Measurements from ENCODE around the gene UBE2L5. TPM values are rescaled to one million over a fixed set of nuclear protein-coding genes. Genes with fewer than 3 reads are reported as not detected.

UBE2L5 gene
- total and polyA plus RNA-seq, 2 experiments from 2014 or later: not detected

DNA sequence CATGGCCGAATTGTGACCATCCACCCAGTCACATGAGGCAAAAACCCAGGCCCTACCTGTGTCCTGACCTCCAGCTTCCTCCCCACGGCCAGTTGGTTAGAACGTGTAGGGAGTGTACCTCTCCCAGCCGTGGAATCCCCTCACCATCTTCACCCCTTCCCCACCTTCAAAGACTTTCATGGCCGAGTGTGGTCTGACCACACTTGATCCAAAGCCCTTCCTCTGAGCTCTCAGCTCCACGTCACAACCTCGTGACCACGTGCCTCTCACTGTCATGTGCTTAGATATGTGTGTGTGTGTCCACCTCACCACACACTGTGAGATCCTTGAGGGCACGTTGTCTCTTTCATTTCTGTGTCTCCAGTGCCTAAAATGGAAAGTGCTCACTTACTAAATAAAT, 48.6 kb upstream of the UBE2L5 start (continued):
- TF ChIP-seq, protein P1, sequence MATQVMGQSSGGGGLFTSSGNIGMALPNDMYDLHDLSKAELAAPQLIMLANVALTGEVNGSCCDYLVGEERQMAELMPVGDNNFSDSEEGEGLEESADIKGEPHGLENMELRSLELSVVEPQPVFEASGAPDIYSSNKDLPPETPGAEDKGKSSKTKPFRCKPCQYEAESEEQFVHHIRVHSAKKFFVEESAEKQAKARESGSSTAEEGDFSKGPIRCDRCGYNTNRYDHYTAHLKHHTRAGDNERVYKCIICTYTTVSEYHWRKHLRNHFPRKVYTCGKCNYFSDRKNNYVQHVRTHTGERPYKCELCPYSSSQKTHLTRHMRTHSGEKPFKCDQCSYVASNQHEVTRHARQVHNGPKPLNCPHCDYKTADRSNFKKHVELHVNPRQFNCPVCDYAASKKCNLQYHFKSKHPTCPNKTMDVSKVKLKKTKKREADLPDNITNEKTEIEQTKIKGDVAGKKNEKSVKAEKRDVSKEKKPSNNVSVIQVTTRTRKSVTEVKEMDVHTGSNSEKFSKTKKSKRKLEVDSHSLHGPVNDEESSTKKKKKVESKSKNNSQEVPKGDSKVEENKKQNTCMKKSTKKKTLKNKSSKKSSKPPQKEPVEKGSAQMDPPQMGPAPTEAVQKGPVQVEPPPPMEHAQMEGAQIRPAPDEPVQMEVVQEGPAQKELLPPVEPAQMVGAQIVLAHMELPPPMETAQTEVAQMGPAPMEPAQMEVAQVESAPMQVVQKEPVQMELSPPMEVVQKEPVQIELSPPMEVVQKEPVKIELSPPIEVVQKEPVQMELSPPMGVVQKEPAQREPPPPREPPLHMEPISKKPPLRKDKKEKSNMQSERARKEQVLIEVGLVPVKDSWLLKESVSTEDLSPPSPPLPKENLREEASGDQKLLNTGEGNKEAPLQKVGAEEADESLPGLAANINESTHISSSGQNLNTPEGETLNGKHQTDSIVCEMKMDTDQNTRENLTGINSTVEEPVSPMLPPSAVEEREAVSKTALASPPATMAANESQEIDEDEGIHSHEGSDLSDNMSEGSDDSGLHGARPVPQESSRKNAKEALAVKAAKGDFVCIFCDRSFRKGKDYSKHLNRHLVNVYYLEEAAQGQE (IDR thresholded peaks at IDR 0.05; ENCODE audit: unreplicated experiment): no peak
- TF ChIP-seq EZH2 (IDR thresholded peaks at IDR 0.05; ENCODE audit: low read depth, unreplicated experiment): no peak
- TF ChIP-seq ZNF114 (CRISPR knock-in tag; IDR thresholded peaks at IDR 0.05): no peak
- no peak for TF ChIP-seq CREB1 (CRISPR knock-in tag; IDR thresholded peaks at IDR 0.05; ENCODE audit: low read depth)
- TF ChIP-seq JUNB (IDR thresholded peaks at IDR 0.05; ENCODE audit: unreplicated experiment): no peak
- no peak for TF ChIP-seq EZH2phosphoT487 (IDR thresholded peaks at IDR 0.05; ENCODE audit: unreplicated experiment)
- TF ChIP-seq, protein P2, sequence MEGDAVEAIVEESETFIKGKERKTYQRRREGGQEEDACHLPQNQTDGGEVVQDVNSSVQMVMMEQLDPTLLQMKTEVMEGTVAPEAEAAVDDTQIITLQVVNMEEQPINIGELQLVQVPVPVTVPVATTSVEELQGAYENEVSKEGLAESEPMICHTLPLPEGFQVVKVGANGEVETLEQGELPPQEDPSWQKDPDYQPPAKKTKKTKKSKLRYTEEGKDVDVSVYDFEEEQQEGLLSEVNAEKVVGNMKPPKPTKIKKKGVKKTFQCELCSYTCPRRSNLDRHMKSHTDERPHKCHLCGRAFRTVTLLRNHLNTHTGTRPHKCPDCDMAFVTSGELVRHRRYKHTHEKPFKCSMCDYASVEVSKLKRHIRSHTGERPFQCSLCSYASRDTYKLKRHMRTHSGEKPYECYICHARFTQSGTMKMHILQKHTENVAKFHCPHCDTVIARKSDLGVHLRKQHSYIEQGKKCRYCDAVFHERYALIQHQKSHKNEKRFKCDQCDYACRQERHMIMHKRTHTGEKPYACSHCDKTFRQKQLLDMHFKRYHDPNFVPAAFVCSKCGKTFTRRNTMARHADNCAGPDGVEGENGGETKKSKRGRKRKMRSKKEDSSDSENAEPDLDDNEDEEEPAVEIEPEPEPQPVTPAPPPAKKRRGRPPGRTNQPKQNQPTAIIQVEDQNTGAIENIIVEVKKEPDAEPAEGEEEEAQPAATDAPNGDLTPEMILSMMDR (conservative IDR thresholded peaks at IDR 0.05; ENCODE audit: low read depth in 2 of 2): no peak

DNA sequence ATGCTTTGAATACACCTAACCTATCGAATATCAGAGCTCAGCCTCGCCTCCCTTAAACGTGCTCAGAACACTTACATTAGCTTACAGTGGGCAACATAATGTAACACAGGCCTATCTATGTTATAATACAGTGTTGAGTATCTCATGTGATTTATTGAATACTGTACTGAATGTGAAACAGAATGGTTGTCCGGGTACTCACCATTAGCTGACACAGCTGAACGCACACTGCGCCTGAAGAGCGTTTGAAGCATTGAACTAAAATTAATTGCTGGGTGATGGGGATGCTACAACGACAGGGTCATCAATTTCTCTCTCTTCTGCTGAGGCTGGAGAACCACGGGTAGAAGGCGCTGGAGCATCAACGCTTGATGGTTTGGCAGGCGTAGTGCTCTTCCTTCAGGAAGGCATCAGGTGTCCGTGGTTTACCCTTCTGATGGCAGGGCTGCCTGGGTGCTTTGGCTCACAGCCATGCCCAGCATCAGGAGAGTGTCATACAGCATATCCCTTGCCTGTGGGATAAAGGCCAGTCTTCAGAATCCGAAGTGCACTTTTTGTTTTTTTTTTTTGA, 46.9 kb upstream of the UBE2L5 start:
- H3K27ac Mint-ChIP-seq: no peak overlapping the region
- H3K27me3 Mint-ChIP-seq (ENCODE audit: insufficient read depth, low read depth, poor library complexity): peaks cover 2% of the 10 kb centered on the region
- no peaks in the 10 kb centered on the region for H3K36me3 ChIP-seq (ENCODE audit: insufficient read depth)
- no peak overlapping the region for H3K4me3 ChIP-seq
- H3K4me3 Mint-ChIP-seq: no peak overlapping the region
- no peak overlapping the region for H3K4me2 ChIP-seq
- peaks cover 12% of the 10 kb centered on the region for H3K4me1 Mint-ChIP-seq
- no peak overlapping the region for H2AFZ ChIP-seq
- H3K4me1 ChIP-seq (ENCODE audit: insufficient read depth): peaks cover 14% of the 10 kb centered on the region
- no peaks in the 10 kb centered on the region for H3K79me2 ChIP-seq (replicated peaks; ENCODE audit: insufficient read depth)
- no peaks in the 10 kb centered on the region for H3K9me3 Mint-ChIP-seq
- H3K27me3 ChIP-seq (ENCODE audit: insufficient read depth): no peaks in the 10 kb centered on the region
- DNase-seq (ENCODE audit: low spot score): no peak
- no peak for ATAC-seq
- H4K20me1 ChIP-seq (replicated peaks; ENCODE audit: insufficient read depth): no peaks in the 10 kb centered on the region
- H3K9me2 ChIP-seq (ENCODE audit: insufficient read depth): no peaks in the 10 kb centered on the region
- H3K27ac ChIP-seq (ENCODE audit: low read depth): no peak overlapping the region
- H3K36me3 Mint-ChIP-seq (ENCODE audit: low read depth): no peaks in the 10 kb centered on the region
- H3F3A ChIP-seq (replicated peaks; ENCODE audit: low read depth): no peaks in the 10 kb centered on the region
- TF ChIP-seq STAT1 (IDR thresholded peaks at IDR 0.05; ENCODE audit: unreplicated experiment) (no peak), JUNB (IDR thresholded peaks at IDR 0.05; ENCODE audit: unreplicated experiment) (no peak), ZNF114 (CRISPR knock-in tag; IDR thresholded peaks at IDR 0.05) (no peak), POLR2AphosphoS5 (IDR thresholded peaks at IDR 0.05; ENCODE audit: low read depth) (no peak), NANOG (IDR thresholded peaks at IDR 0.05; ENCODE audit: borderline replicate concordance) (no peak)
- TF ChIP-seq, protein P2 (conservative IDR thresholded peaks at IDR 0.05; ENCODE audit: low read depth in 2 of 2): no peak
- TF ChIP-seq, protein P3, sequence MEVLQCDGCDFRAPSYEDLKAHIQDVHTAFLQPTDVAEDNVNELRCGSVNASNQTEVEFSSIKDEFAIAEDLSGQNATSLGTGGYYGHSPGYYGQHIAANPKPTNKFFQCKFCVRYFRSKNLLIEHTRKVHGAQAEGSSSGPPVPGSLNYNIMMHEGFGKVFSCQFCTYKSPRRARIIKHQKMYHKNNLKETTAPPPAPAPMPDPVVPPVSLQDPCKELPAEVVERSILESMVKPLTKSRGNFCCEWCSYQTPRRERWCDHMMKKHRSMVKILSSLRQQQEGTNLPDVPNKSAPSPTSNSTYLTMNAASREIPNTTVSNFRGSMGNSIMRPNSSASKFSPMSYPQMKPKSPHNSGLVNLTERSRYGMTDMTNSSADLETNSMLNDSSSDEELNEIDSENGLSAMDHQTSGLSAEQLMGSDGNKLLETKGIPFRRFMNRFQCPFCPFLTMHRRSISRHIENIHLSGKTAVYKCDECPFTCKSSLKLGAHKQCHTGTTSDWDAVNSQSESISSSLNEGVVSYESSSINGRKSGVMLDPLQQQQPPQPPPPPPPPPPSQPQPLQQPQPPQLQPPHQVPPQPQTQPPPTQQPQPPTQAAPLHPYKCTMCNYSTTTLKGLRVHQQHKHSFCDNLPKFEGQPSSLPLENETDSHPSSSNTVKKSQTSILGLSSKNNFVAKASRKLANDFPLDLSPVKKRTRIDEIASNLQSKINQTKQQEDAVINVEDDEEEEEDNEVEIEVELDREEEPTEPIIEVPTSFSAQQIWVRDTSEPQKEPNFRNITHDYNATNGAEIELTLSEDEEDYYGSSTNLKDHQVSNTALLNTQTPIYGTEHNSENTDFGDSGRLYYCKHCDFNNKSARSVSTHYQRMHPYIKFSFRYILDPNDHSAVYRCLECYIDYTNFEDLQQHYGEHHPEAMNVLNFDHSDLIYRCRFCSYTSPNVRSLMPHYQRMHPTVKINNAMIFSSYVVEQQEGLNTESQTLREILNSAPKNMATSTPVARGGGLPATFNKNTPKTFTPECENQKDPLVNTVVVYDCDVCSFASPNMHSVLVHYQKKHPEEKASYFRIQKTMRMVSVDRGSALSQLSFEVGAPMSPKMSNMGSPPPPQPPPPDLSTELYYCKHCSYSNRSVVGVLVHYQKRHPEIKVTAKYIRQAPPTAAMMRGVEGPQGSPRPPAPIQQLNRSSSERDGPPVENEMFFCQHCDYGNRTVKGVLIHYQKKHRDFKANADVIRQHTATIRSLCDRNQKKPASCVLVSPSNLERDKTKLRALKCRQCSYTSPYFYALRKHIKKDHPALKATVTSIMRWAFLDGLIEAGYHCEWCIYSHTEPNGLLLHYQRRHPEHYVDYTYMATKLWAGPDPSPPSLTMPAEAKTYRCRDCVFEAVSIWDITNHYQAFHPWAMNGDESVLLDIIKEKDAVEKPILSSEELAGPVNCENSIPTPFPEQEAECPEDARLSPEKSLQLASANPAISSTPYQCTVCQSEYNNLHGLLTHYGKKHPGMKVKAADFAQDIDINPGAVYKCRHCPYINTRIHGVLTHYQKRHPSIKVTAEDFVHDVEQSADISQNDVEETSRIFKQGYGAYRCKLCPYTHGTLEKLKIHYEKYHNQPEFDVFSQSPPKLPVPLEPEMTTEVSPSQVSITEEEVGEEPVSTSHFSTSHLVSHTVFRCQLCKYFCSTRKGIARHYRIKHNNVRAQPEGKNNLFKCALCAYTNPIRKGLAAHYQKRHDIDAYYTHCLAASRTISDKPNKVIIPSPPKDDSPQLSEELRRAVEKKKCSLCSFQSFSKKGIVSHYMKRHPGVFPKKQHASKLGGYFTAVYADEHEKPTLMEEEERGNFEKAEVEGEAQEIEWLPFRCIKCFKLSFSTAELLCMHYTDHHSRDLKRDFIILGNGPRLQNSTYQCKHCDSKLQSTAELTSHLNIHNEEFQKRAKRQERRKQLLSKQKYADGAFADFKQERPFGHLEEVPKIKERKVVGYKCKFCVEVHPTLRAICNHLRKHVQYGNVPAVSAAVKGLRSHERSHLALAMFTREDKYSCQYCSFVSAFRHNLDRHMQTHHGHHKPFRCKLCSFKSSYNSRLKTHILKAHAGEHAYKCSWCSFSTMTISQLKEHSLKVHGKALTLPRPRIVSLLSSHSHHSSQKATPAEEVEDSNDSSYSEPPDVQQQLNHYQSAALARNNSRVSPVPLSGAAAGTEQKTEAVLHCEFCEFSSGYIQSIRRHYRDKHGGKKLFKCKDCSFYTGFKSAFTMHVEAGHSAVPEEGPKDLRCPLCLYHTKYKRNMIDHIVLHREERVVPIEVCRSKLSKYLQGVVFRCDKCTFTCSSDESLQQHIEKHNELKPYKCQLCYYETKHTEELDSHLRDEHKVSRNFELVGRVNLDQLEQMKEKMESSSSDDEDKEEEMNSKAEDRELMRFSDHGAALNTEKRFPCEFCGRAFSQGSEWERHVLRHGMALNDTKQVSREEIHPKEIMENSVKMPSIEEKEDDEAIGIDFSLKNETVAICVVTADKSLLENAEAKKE (CRISPR knock-in tag; IDR thresholded peaks at IDR 0.05): no peak
